22Rv1 (cell line): ENCODE data around the gene HSD3B2.

Experiments used
- CTCF ChIP-seq: fragments of 450-650 bp; IDR thresholded peaks from 2 replicates; pipeline ENCODE4 v1.5.1; 2017; ENCODE audit warnings: mild to moderate bottlenecking
- ZFX ChIP-seq: fragments of 450-650 bp; IDR thresholded peaks from 2 replicates; pipeline ENCODE4 v1.6.1; 2017; ENCODE audit warnings: antibody characterized with exemption, borderline replicate concordance

- no peak for TF ChIP-seq CTCF
- TF ChIP-seq ZFX = no peak
Observed at GRCh38 chr1:119373465-119373864, 41.5 kb upstream of the HSD3B2 start.
